HG03025 (cell line): ENCODE data around the gene ZGPAT.

Source experiments
- ATAC-seq: cut with Tn5 transposase; IDR thresholded peaks from one replicate; pipeline ENCODE4 v1.9.1; 2021; ENCODE audit warnings: mild to moderate bottlenecking, moderate library complexity; ENCODE audit not compliant: unreplicated experiment, low FRiP score

Gene ZGPAT

DNA sequence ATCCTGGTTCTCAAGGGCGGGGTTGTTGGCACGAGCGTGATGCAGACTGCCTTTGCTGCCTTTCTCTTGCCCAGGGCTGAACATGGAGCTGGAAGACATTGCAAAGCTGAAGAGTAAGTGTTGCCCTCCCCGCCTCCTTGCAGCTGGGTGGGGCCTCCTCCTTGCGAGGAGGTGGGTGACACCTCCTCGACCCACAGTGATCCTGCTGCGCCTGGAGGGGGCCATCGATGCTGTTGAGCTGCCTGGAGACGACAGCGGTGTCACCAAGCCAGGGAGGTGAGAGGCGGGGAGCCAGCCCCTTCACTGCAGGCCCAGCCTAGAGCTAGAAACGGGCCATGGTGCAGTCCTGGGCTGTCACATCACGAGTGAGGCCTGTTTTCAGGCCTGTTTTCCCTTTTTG lies 29.8 kb upstream of the ZGPAT start:
- ATAC-seq, result no peak

DNA sequence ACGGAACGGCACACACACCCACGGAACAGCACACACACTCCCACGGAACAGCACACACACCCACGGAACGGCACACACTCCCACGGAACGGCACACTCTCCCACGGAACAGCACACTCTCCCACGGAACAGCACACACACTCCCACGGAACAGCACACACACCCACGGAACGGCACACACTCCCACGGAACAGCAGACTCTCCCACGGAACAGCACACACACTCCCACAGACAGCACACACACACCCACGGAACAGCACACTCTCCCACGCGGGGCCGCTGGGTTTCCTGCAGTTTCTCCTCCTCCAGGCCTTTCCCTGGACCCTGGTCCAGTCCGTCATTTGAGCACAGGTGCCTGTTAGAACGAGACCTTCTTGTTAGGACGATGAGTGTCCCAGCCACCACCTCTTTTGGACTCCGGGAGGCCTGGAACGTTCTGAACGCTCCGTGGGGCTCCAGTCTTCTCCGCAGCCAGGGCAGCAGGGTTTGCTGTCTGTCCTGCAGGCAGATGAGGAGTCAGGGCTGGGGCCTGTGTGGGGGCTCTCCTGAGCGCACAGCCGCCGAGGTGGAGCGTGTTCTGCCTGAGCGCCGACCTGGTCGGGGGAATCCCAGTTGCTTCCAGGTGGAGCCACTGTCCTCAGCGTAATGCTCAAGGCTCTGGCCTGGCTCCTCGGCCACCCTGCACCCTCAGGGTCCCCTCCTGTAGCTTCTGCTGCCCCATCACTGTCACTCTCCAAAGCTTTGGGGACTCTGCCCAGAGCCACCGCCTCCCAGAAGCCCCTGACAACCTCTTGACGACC lies 29.0 kb upstream of the ZGPAT start:
- no peak for ATAC-seq

DNA sequence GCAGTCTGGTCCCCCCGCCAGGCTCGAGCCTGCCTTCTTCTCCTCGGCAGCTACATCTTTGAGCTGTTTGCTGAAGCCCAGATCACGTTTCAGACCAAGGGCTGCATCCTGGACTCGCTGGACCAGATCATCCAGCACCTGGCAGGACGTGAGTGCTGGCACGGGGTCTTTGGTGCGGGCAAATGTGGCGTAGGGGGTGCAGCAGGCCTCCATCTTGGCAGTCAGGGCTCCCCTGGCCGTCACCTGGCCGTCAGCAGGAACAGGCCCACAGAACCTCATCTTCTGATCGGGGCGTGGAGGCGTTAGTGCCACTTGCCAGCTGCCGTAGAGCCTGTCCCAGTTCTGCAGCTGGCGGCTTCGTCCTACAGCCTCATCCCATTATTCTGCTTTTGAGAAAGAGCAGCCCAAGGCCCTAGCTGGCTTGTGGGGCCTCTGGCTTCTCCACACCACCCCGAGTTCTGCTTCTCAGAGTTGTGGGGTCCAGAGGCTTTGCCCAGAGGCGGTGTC lies 28.0 kb upstream of the ZGPAT start:
- ATAC-seq, result no peak

DNA sequence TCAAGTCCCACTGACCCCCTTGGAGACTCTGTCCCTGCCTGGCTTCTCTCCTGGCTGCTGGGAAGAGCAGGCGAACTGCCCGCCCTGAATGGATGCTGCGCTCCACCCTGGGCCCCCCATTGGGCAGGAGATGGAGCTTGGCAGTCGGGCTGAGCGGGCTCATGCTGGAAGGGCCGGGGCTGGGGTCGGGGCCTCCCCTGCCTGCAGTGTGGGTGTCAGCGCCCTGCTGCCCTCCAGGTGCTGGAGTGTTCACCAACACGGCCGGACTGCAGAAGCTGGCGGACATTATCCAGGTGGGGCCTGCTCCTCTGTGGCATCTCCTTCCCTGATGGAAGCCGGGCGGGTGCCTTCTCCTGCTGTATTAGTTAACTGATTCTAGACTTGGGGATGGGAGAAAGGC lies 27.4 kb upstream of the ZGPAT start:
- no peak for ATAC-seq

DNA sequence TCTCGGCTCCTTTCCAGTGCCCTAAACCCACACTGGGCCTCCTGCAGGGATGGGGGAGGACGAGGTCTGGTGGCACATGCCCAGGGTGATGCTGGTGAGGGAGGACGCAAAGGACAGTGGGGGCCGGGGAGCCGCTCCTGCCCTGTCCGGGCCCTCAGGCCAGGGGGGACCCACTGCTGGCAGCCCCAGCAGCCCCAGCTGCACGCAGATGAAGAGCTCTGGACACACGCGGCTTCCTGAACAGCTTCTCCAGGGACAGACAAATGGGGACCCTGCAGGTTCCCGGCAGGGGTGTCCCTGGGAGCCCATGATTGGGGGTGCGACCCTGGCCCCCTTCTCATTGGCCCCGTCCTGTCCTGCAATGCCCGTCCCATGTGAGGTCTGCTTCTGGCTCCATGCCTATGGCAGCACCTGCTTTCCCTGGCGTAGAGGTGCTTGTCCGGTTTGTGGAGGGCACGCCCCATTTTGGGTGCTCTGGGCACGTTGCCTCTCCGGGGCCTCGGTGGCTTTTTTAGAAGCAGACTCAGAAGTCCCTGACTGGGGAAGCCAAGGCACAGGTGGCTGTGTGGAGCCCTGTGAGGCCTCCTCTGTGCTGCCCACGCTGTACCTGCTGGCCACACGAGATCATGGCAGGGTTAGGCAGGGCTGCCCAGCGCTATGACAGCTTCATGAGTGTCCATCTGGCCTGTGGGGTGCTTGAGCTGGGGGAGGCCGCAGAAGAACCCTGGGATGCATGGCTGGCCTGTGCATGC lies 26.8 kb upstream of the ZGPAT start:
- ATAC-seq, result no peak

DNA sequence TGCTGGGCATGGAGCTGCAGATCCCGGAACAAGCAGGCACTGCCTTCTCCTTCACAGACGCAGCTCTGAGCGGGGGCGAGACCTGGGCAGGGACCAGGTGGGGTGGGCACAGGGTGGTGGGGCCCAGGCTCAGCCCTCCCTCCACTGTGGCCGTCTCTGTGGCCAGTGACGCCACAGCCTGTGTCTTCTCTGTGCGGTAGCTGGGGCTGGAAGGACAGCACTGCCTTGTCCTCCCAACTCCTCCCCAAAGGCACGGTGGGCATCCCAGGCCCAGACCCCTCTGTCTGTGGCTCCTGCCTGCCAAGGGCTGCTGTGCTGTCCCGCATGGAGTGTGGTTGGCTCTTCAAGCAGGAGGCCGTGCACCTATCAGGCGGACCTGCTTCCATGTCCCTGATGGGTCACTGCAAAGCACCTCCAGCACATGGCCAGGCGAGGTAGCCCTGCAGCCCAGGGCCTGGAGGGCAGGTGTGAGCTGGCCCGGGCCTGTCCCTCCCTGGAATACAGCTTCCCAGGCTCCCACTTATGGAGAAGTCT lies 26.2 kb upstream of the ZGPAT start:
- ATAC-seq, result no peak

DNA sequence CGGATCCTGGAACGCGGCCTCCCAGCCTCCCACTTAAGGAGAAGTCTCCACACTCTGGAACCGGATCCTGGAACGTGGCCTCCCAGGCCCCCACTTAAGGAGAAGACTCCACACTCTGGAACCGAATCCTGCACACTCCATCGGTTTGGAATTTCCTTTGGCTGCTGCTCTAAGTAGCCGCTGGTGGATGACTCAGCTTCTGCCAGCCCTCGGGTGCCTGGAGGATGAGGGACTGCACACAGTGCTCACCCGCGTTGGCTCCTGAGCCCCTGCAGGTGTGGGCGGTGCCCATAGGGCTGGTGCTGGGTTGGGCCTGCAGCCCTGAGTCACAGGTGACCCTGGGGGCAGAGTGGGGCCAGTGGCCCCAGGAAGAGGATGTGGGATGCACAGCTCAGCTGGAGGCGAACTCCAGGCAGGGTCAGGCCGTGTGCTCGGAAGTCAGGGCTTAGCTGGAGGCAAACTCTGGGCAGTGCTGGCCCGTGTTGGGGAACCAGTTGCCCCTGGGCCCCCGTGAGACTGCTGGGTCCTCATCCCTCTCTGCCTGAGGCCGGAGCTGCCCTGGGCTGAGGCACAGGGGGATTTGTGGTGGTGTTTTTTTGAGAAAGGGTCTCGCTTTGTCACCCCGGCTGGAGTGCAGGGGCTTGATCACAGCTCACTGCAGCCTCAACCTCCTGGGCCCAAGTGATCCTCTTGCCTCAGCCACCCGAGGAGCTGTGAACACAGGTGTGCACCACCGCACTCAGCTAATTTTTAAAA lies 25.3 kb upstream of the ZGPAT start:
- no peak for ATAC-seq

DNA sequence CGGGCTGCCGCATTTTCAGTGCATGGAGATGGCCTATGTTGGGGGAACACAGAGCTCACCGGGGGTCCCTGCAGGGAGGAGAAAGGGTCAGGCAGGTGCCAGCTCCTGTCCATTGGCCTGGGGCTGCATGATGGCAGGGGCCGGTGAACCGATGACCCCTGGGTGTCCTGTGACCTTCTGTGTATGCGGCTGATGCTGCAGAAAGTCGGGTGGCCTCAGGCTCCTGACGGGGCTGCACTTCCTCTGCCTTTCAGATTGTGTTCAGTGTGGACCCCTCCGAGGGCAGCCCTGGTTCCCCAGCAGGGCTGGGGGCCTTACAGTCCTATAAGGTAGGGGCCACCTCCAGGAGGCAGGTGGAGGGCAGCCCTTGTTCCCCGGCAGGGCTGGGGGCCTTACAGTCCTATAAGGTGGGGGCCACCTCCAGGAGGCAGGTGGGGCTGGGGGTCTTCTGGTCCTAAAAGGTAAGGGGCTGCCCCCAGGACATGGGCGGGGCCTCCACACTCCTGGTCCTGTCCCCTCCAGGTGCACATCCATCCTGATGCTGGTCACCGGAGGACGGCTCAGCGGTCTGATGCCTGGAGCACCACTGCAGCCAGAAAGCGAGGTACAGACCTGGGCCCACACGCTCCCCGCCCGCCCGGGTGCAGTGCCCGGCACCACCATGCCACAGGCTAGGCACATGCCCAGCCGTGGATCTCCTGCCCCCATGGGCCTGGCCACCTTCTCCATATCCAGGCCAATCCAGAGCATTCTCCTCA lies 22.4 kb upstream of the ZGPAT start:
- ATAC-seq, result no peak

DNA sequence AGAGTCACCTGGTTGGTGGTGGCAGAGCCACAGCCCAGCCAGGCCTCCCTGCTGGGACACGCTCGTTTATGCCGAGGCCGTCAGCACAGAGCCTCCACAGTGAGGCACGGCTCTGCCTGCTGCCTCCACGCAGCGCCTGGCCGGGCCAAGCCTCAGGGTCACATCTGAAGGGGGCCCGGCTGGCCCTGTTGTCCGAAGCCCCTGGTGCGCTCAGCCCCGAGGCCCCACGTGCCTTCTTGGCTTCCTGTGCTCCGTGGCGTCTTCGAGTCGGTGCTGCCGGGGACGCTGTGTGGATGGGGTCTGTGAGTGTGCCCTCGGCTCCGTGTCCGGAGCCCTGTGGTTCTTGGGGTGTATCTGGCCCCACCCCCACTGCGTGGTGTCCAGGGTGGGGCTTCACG lies 21.7 kb upstream of the ZGPAT start:
- ATAC-seq, result no peak

DNA sequence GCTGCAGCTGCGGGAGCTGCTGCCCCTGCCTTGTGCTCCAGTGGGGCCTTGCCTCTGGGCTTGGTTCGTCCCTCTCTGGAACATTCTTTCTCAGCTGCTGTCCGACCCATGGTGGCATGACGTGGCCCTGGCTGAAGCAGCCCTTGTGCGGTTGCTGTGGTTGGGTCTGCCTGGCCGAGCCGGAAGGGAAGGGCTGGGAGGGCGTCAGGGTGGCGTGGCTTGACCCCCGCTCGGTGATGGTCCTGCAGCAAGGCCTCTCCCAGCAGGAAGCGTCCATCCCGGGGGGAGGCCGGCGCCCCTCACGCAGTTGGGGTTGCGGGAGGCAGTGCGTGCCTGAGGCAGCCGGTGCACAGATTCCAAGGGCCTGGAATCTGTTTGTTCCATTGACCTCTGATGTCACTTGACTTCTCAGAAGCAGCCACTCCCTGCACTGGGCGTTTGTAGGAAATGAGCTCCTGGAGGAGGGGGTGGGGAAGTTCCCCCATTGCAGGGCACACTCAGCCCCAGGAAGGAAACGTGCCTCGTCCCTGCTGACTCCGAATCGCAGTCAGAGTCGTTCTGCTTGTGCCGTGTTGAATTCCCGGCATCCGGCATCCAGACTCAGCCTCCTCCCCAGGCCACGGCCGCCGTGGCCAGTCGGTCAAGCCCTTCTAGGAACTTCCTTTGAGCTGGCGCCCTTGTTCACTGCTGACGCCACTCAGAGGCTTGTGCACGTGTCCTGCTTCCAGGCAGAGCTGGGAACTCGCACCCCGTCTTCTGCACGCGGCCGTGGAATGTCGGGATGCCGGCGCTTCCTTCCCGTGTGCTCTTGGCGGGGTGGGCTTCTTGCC lies 21.1 kb upstream of the ZGPAT start:
- ATAC-seq, result no peak

DNA sequence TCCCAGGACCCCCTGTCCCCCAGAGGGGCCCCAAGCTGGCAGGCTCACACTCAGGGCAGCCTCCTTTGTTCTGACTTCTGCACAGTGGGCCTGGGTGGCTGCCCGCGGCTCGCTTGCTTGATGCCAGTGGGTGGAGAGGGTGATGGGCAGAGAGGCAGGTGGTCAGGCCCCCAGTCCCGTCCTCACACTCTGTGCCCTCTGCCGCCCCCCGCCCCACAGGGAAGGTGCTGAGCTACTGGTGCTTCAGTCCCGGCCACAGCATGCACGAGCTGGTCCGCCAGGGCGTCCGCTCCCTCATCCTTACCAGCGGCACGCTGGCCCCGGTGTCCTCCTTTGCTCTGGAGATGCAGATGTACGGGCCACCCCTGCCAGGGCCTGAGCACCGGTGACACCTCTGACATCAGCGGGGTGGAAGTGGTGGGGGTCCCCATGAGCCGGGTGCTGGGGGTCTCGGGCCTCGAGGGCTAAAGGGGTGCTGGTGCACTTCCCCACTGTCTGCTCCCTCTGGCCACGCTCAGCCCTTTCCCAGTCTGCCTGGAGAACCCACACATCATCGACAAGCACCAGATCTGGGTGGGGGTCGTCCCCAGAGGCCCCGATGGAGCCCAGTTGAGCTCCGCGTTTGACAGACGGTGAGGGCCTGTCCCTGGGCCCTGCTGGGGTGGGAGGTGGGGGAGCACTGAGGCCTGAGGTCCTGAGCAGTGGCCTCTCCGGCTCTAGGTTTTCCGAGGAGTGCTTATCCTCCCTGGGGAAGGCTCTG lies 20.2 kb upstream of the ZGPAT start:
- ATAC-seq, result no peak

DNA sequence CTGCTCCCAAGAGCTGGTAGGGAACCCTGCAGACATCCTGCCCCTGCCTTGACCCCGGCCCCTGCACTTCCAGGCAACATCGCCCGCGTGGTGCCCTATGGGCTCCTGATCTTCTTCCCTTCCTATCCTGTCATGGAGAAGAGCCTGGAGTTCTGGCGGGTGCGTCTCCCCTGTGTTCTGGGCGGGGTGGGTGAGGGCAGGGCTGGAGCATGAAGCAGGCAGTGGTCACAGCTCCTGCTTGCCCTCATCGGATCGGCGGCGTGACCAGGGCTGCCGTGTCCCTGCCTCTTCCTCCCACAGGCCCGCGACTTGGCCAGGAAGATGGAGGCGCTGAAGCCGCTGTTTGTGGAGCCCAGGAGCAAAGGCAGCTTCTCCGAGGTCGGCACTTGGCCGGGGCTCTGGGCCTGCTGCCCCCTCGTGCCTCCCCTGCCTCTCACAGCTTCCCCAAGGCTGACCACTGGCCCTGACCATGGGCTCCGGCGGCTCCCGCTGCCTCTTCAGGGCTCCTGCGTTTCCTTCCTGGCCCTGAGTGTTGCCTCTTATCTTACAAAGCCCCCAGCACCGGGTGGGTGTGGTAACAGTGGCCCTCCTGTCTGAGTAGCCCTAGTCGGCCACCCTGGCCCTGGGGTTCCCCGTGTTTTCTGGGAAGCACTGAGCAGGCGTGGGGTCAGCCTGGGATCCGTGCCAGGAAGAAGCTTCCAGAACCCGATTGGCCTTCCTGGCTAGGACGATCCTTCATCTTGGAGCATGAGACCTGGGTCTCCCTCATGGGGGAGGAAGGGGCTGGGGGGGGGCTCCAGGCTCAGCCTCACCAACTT lies 19.4 kb upstream of the ZGPAT start:
- ATAC-seq, result no peak

DNA sequence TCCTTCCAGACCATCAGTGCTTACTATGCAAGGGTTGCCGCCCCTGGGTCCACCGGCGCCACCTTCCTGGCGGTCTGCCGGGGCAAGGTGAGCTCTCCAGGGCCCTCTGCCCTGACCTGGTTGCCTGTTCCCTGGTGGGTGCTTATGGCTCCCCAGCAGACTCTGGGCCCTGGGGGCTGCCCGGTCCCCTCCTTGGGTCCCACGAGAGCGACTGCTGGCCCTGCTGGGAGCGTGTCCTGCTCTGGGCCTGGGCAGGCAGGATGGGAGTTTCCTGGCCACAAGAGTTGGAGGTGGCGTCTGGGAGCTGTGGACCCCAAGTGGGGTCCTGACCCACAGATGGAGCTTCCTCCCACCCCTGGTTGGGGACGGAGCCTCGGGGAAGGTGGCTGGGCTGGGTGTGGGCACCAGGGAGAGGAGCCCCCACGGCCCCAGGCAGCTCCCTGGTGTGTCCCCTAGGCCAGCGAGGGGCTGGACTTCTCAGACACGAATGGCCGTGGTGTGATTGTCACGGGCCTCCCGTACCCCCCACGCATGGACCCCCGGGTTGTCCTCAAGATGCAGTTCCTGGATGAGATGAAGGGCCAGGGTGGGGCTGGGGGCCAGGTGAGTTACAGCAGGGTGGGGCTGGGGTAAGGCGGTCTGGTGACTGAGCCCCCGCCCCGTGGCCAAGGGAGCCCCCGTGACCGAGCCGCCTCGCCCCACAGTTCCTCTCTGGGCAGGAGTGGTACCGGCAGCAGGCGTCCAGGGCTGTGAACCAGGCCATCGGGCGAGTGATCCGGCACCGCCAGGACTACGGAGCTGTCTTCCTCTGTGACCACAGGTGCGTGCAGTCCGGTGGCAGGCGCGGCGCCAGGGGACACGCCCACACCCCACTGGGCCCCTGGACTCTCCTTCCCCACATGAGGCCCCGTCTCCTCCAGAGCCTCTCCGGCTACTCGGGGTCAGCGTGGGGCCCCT lies 18.5 kb upstream of the ZGPAT start:
- no peak for ATAC-seq

DNA sequence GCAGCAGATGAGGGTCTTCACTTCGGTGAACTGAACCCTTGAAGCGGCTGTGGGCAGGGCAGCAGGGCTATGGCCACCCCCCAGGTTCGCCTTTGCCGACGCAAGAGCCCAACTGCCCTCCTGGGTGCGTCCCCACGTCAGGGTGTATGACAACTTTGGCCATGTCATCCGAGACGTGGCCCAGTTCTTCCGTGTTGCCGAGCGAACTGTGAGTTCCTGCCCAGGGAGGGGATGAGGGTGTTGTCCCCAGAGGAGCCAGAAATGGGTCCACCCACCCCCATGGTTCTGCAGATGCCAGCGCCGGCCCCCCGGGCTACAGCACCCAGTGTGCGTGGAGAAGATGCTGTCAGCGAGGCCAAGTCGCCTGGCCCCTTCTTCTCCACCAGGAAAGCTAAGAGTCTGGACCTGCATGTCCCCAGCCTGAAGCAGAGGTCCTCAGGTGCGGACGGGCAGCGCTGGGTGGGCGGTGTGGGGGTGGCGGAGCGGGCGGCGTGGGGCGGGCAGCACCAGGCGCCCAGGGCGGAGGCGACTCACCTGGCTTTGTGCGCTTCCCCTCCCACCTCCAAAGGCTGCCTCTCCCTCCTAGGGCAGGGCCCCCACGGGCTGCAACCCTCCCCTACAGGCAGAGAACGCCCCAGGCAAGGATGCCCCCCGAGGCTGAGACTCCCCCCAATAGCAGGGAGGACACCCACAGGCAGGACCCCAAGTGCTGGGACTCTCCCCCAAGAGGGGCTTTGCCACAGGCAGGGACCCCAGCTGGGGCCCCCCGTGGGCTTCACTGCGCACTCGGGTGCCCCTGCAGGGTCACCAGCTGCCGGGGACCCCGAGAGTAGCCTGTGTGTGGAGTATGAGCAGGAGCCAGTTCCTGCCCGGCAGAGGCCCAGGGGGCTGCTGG lies 17.6 kb upstream of the ZGPAT start:
- ATAC-seq, result no peak

DNA sequence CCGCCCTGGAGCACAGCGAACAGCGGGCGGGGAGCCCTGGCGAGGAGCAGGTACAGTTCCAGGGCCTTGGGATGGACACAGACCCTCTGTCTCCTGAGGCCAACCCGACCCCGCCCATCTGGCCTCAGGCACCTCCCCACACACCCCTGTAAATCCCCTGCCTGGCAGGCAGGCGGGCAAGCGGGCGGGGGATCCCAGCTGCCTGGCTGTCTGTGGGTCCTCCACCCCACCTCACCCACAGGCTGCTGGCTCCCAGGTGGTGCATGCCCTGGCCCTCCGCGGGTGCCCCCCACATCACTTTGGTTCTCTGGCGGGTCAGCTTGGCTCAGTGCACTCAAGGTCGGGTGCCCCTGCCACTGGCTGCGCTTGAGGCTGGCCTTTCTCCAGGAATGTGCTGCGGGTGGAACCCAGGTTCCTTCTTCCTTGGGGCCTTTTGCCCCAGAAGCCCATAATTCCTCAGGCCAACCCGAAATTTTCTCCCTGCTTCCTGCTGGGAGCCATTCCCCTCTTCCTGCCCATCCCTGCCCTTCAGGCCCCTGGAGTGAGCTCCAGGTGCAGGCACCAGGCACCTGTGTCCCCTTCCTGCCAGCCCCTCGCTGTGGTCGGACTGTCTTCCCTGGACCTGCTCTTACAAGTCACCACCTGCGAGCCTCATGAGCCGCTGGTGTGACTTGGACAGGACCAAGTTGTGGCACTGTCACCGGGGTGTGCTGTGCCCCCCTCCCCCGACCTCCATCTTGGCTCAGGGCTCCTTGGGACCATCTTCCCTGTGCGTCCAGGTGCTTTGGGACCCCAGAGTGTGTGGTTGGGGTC lies 16.7 kb upstream of the ZGPAT start:
- no peak for ATAC-seq
